ENCODE measurements around the gene RNU2-63P.

- no peak for TF ChIP-seq EZH2 (IDR thresholded peaks at IDR 0.05; ENCODE audit: low read depth)
- TF ChIP-seq CTCF (conservative IDR thresholded peaks at IDR 0.05): no peak
These were observed 35.4 kb upstream of the RNU2-63P start for GRCh38 chr2:88051792-88052191.
